H1 (cell line): ENCODE measurements around the gene GPR39. TPM values are rescaled to one million over a fixed set of nuclear protein-coding genes. Genes with fewer than 3 reads are reported as not detected.

ENCODE experiments used
- CTCF ChIA-PET: fragments of 300-600 bp; sonication (Branson Sonifier 250); formaldehyde crosslinking; loops from one replicate; lab custom pipeline; 2021; ENCODE audit not compliant: partially characterized antibody; lab: Charles Lee
- POLR2A ChIA-PET: fragments of 300-600 bp; sonication (Branson Sonifier 250); formaldehyde crosslinking; loops from one replicate; lab custom pipeline; 2021; ENCODE audit warnings: inconsistent platforms; ENCODE audit not compliant: partially characterized antibody; lab: Charles Lee
- DNase-seq, 2 experiments: peaks; one replicate each; pipeline versions ENCODE4 v3.0.0 to v3.0.0-alpha.2; 2010 to 2022; ENCODE audit warnings: low spot score in 2 of 2, low read depth in 1 of 2, mixed read lengths in 1 of 2
- FAIRE-seq: peaks from 2 replicates; lab custom pipeline; 2011; peaks lifted over from hg19 to GRCh38; lab: Jason Lieb, UNC
- H2AFZ ChIP-seq: 2 replicates; pipeline ENCODE4 v1.8.1; 2012; ENCODE audit warnings: low read length, inconsistent platforms
- H2AK5ac ChIP-seq: 2 replicates; pipeline ENCODE4 v1.6.1; 2013; ENCODE audit warnings: low read depth, low read length
- H2BK120ac ChIP-seq: replicated peaks from 2 replicates; pipeline ENCODE3; 2013; ENCODE audit warnings: low read depth, low read length, inconsistent platforms
- H2BK12ac ChIP-seq: 2 replicates; pipeline ENCODE4 v1.6.1; 2013; ENCODE audit warnings: low read depth, low read length
- H2BK15ac ChIP-seq: 2 replicates; pipeline ENCODE4 v1.6.1; 2013; ENCODE audit warnings: low read length
- H2BK20ac ChIP-seq: 2 replicates; pipeline ENCODE4 v1.6.1; 2013; ENCODE audit warnings: low read length
- H2BK5ac ChIP-seq: 2 replicates; pipeline ENCODE4 v1.6.1; 2013; ENCODE audit warnings: low read depth, low read length
- H3K14ac ChIP-seq: 2 replicates; pipeline ENCODE4 v1.6.1; 2013; ENCODE audit warnings: inconsistent platforms; ENCODE audit not compliant: insufficient read length
- H3K18ac ChIP-seq: 2 replicates; pipeline ENCODE4 v1.6.1; 2013; ENCODE audit warnings: low read length; ENCODE audit errors: extremely low read depth
- H3K23ac ChIP-seq: 2 replicates; pipeline ENCODE4 v1.6.1; 2013; ENCODE audit warnings: inconsistent platforms; ENCODE audit not compliant: insufficient read length
- H3K23me2 ChIP-seq: 2 replicates; pipeline ENCODE4 v1.6.1; 2013; ENCODE audit warnings: low read depth, low read length
- H3K27ac ChIP-seq: 2 replicates; pipeline ENCODE4 v1.6.1; 2011; ENCODE audit warnings: low read depth, low read length, inconsistent platforms
- H3K27me3 ChIP-seq, 4 experiments: replicated peaks in 1 of 4; 1 replicate in 1 of 4; 2 replicates in 3 of 4; pipeline versions ENCODE4 v1.6.1 to v1.8.1; 2011 to 2013; ENCODE audit warnings: low read length in 3 of 4, mild to moderate bottlenecking in 3 of 4, inconsistent platforms in 2 of 4, mixed read lengths in 2 of 4, moderate library complexity in 1 of 4; ENCODE audit not compliant: control insufficient read depth in 3 of 4, insufficient read depth in 3 of 4; ENCODE audit errors: extremely low read depth in 1 of 4
- H3K36me3 ChIP-seq, 4 experiments: 2 replicates each; pipeline versions ENCODE4 v1.6.1 to v1.8.1; 2011 to 2013; ENCODE audit warnings: mild to moderate bottlenecking in 4 of 4, low read length in 3 of 4, moderate library complexity in 2 of 4, control low read depth in 1 of 4, inconsistent platforms in 1 of 4; ENCODE audit not compliant: insufficient read depth in 4 of 4, control insufficient read depth in 2 of 4
- H3K4ac ChIP-seq: replicated peaks from 2 replicates; pipeline ENCODE3; 2013; ENCODE audit warnings: low read length, low read depth, mixed read lengths, inconsistent platforms; ENCODE audit not compliant: insufficient read length
- H3K4me1 ChIP-seq, 4 experiments: replicated peaks in 1 of 4; 1 replicate in 1 of 4; 2 replicates in 3 of 4; pipeline versions ENCODE4 v1.6.1 to v1.8.1; 2011 to 2013; ENCODE audit warnings: low read length in 3 of 4, inconsistent platforms in 2 of 4, mixed read lengths in 1 of 4; ENCODE audit not compliant: insufficient read depth in 4 of 4, control insufficient read depth in 3 of 4
- H3K4me2 ChIP-seq, 2 experiments: 2 replicates each; pipeline versions ENCODE4 v1.6.1 to v1.8.1; 2011 to 2013; ENCODE audit warnings: low read depth in 2 of 2, low read length in 2 of 2, control low read depth in 1 of 2, inconsistent platforms in 1 of 2, mild to moderate bottlenecking in 1 of 2; ENCODE audit not compliant: insufficient read depth in 1 of 2
- H3K4me3 ChIP-seq, 4 experiments: fragments of 200-600, 300-600 bp in 1 of 4; sonication (generic), shearing (Covaris generic), sonication (Bioruptor Twin) in 1 of 4; 2 replicates each; pipeline versions ENCODE4 v1.5.1 to v1.8.1; 2011 to 2016; ENCODE audit warnings: low read length in 4 of 4, low read depth in 3 of 4, control low read depth in 2 of 4, inconsistent platforms in 2 of 4, mild to moderate bottlenecking in 2 of 4, mixed read lengths in 1 of 4, moderate library complexity in 1 of 4; ENCODE audit not compliant: insufficient read depth in 2 of 4; ENCODE audit errors: extremely low read depth in 1 of 4
- H3K56ac ChIP-seq: replicated peaks from 2 replicates; pipeline ENCODE3; 2013; ENCODE audit warnings: low read depth, mild to moderate bottlenecking, mixed read lengths, low read length, inconsistent platforms; ENCODE audit not compliant: insufficient read length
- H3K79me1 ChIP-seq: 2 replicates; pipeline ENCODE4 v1.6.1; 2013; ENCODE audit warnings: low read depth, low read length, control low read depth
- H3K79me2 ChIP-seq, 2 experiments: 2 replicates each; pipeline versions ENCODE4 v1.6.1 to v1.8.1; 2012 to 2013; ENCODE audit warnings: low read length in 2 of 2, mild to moderate bottlenecking in 2 of 2, inconsistent platforms in 1 of 2; ENCODE audit not compliant: insufficient read depth in 2 of 2, control insufficient read depth in 1 of 2
- H3K9ac ChIP-seq, 4 experiments: replicated peaks in 1 of 4; 1 replicate in 1 of 4; 2 replicates in 3 of 4; pipeline versions ENCODE4 v1.6.1 to v1.8.1; 2011 to 2013; ENCODE audit warnings: low read depth in 3 of 4, low read length in 3 of 4, control low read depth in 2 of 4, mild to moderate bottlenecking in 2 of 4, moderate library complexity in 2 of 4, inconsistent platforms in 1 of 4; ENCODE audit errors: extremely low read depth in 1 of 4
- H3K9me3 ChIP-seq, 2 experiments: 2 replicates each; pipeline versions ENCODE4 v1.6.1 to v1.8.1; 2012 to 2013; ENCODE audit warnings: mild to moderate bottlenecking in 2 of 2, moderate library complexity in 2 of 2, control low read depth in 1 of 2, inconsistent platforms in 1 of 2, low read depth in 1 of 2, low read length in 1 of 2, mixed read lengths in 1 of 2; ENCODE audit not compliant: insufficient read depth in 2 of 2
- H4K20me1 ChIP-seq, 2 experiments: replicated peaks in 1 of 2; 2 replicates each; pipeline versions ENCODE3 to v1.8.1; 2011 to 2013; ENCODE audit warnings: inconsistent platforms in 2 of 2, low read length in 2 of 2, mild to moderate bottlenecking in 1 of 2; ENCODE audit not compliant: insufficient read depth in 2 of 2, control insufficient read depth in 1 of 2
- H4K5ac ChIP-seq: 2 replicates; pipeline ENCODE4 v1.6.1; 2013; ENCODE audit warnings: low read length, low read depth, mixed read lengths, inconsistent platforms; ENCODE audit not compliant: insufficient read length
- H4K8ac ChIP-seq: 2 replicates; pipeline ENCODE4 v1.8.0; 2013; ENCODE audit warnings: mild to moderate bottlenecking, moderate library complexity, low read length, inconsistent platforms; ENCODE audit not compliant: insufficient read depth; ENCODE audit errors: extremely low read depth
- H4K91ac ChIP-seq: replicated peaks from 2 replicates; pipeline ENCODE3; 2013; ENCODE audit warnings: low read length, mixed read lengths, inconsistent platforms; ENCODE audit not compliant: insufficient read length
- ATF2 ChIP-seq: IDR thresholded peaks from 2 replicates; pipeline ENCODE4 v1.6.1; 2012; ENCODE audit warnings: low read length, inconsistent platforms
- CEBPB ChIP-seq: IDR thresholded peaks from 2 replicates; pipeline ENCODE4 v1.6.1; 2012; ENCODE audit warnings: low read depth, low read length
- CHD1 ChIP-seq: IDR thresholded peaks from 2 replicates; pipeline ENCODE4 v1.6.1; 2012; ENCODE audit warnings: low read depth, low read length, improper control_type of control experiment
- CREB1 ChIP-seq: IDR thresholded peaks from 2 replicates; pipeline ENCODE4 v1.6.1; 2012; ENCODE audit warnings: inconsistent platforms
- MAFK ChIP-seq: IDR thresholded peaks from 2 replicates; pipeline ENCODE4 v1.6.1; 2012; ENCODE audit warnings: low read depth, mild to moderate bottlenecking, improper control_type of control experiment, low read length
- NANOG ChIP-seq: IDR thresholded peaks from 2 replicates; pipeline ENCODE4 v1.6.1; 2011; ENCODE audit warnings: low read length, low read depth, mild to moderate bottlenecking, inconsistent platforms; ENCODE audit not compliant: insufficient read depth, poor library complexity, severe bottlenecking
- RAD21 ChIP-seq, 2 experiments: IDR thresholded peaks in 1 of 2; conservative IDR thresholded peaks in 1 of 2; 2 replicates each; pipeline ENCODE4 v1.6.1; 2011; ENCODE audit warnings: low read depth in 2 of 2, low read length in 2 of 2, improper control_type of control experiment in 1 of 2, inconsistent platforms in 1 of 2, mild to moderate bottlenecking in 1 of 2, moderate library complexity in 1 of 2
- SIRT6 ChIP-seq: IDR thresholded peaks from one replicate; pipeline ENCODE4 v1.7.1; 2012; ENCODE audit warnings: low read length, inconsistent platforms
- SP1 ChIP-seq: IDR thresholded peaks from 2 replicates; pipeline ENCODE4 v1.6.1; 2011; ENCODE audit warnings: low read depth, low read length
- SP2 ChIP-seq: IDR thresholded peaks from 2 replicates; pipeline ENCODE4 v1.6.1; 2012; ENCODE audit warnings: mild to moderate bottlenecking, low read length, inconsistent platforms
- USF2 ChIP-seq: IDR thresholded peaks from 2 replicates; pipeline ENCODE4 v1.6.1; 2011; ENCODE audit warnings: low read length, improper control_type of control experiment
- ZNF274 ChIP-seq: IDR thresholded peaks from 2 replicates; pipeline ENCODE4 v1.7.0; 2012; ENCODE audit warnings: low read length, borderline replicate concordance; ENCODE audit errors: extremely low read depth
- WGBS, 2 experiments: shearing (Covaris generic) in 1 of 2; methylation state at CpG; one replicate each; pipeline versions ENCODE4 v1.1.6 to v1.1.7; 2013 to 2015; ENCODE audit warnings: low lambda C conversion rate in 2 of 2, mixed read lengths in 2 of 2, inconsistent platforms in 1 of 2, low coverage in 1 of 2, missing lambda C conversion rate in 1 of 2; ENCODE audit not compliant: insufficient replicate concordance in 2 of 2, insufficient coverage in 1 of 2, insufficient read length in 1 of 2; ENCODE audit errors: extremely low coverage in 1 of 2, missing lambda C conversion rate in 1 of 2; 5-methylcytosine and 5-hydroxymethylcytosine counted together
- polyA plus RNA-seq, 7 experiments: library from polyadenylated mRNA; depleted of rRNA in 3 of 7; stranded (reverse) in 5 of 7; unstranded in 2 of 7; fragments of >200 nt in 5 of 7; fragments of 200-250 nt in 2 of 7; gene quantifications; 1 replicate in 5 of 7; 2 replicates in 1 of 7; 4 replicates in 1 of 7; pipeline versions ENCODE4 v1.2.1 to v1.2.3, GENCODE V29; 2011 to 2013; ENCODE audit warnings: missing spikeins in 2 of 7, mixed read lengths in 2 of 7
- total RNA-seq: library from RNA; stranded (reverse); fragmentation: NEBNext Ultra II Directional; extraction: Animal tissue kit (Norgen Biotek cat#: 25700); gene quantifications from 2 replicates; pipeline ENCODE4 v1.2.1, GENCODE V29; 2021

GPR39 gene
- total and polyA plus RNA-seq, 2 of the 8 experiments (the other 6 are each of a cell fraction or from before 2014, with no cell fraction given): 0.63 to 2.7 TPM

- DNase-seq (no peak), FAIRE-seq (no peak)
- 0 out of 4 replicates have a peak overlapping the region, but pooled peaks of 1 of the 2 experiments have one; percentile 45 for H3K4me2 ChIP-seq
- no peaks in the 10 kb centered on the region for H3K79me2 ChIP-seq
- H2BK20ac ChIP-seq: no peak overlapping the region; the same call in 1 of the 2 replicates
- H3K4ac ChIP-seq: no peak overlapping the region
- H3K9ac ChIP-seq: no peak overlapping the region
- no peak overlapping the region for H3K56ac ChIP-seq
- ChIA-PET CTCF (no interaction called here), POLR2A (no interaction called here)
- H2BK15ac ChIP-seq: no peak overlapping the region
- WGBS, 2 experiments: 92% methylated on average over 7 of the region's 7 CpGs; no CpG with 5 or more reads in 1 of the 2 experiments
- H3K4me3 ChIP-seq: no peak overlapping the region
- no peak overlapping the region for H3K14ac ChIP-seq
- H2BK120ac ChIP-seq: no peak overlapping the region
- H3K36me3 ChIP-seq: no peaks in the 10 kb centered on the region
- no peak overlapping the region for H2BK5ac ChIP-seq
- H2AFZ ChIP-seq: no peak overlapping the region
- H3K23ac ChIP-seq: no peak overlapping the region
- no peaks in the 10 kb centered on the region for H3K79me1 ChIP-seq
- peaks cover 7% of the 10 kb centered on the region; the same call in 1 of the 2 replicates for H3K23me2 ChIP-seq
- H3K9me3 ChIP-seq: no peaks in the 10 kb centered on the region
- H4K8ac ChIP-seq: no peak overlapping the region
- H2BK12ac ChIP-seq: no peak overlapping the region
- H3K18ac ChIP-seq: no peak overlapping the region
- no peaks in the 10 kb centered on the region for H3K27me3 ChIP-seq
- no peak overlapping the region for H2AK5ac ChIP-seq
- peaks cover 3 to 9% (median 4%) of the 10 kb centered on the region in 4 experiments; a peak in 6 of 7 replicates for H3K4me1 ChIP-seq
- no peaks in the 10 kb centered on the region for H4K20me1 ChIP-seq
- no peak overlapping the region for H3K27ac ChIP-seq
- H4K91ac ChIP-seq: no peak overlapping the region
- H4K5ac ChIP-seq: no peak overlapping the region
- TF ChIP-seq RAD21 (IDR thresholded peaks at IDR 0.05 in 1 of 2, conservative IDR thresholded peaks at IDR 0.05 in 1 of 2; ENCODE audit: low read depth in 2 of 2, low read length in 2 of 2): no peak
- TF ChIP-seq ZNF274: no peak
- TF ChIP-seq USF2: no peak
- no peak for TF ChIP-seq CREB1
- TF ChIP-seq CHD1: no peak
- TF ChIP-seq ATF2: no peak
- TF ChIP-seq CEBPB: no peak
- no peak for TF ChIP-seq MAFK
- TF ChIP-seq SP2: no peak
- TF ChIP-seq SP1: no peak
- TF ChIP-seq SIRT6: no peak
- no peak for TF ChIP-seq NANOG
Observed at GRCh38 chr2:132392879-132393278, 23.7 kb upstream of the GPR39 start.
